ENCODE measurements around the gene LRMDA. TPM values are rescaled to one million over a fixed set of nuclear protein-coding genes. Genes with fewer than 3 reads are reported as not detected.

LRMDA gene
- total RNA-seq, 1 donor from 2014 or later, result not detected

GRCh38 chr10:76218035-76218434 lies 786.6 kb downstream of the LRMDA start:
- intact Hi-C loops (cut with micrococcal nuclease), result no loop called here

- intact Hi-C loops (cut with micrococcal nuclease), result no loop called here
These were observed 797.9 kb downstream of the LRMDA start for GRCh38 chr10:76229341-76229740.

GRCh38 chr10:76230921-76231285 lies 799.5 kb downstream of the LRMDA start:
- intact Hi-C loops (cut with micrococcal nuclease), result no loop called here

GRCh38 chr10:76231286-76231934 lies 800.0 kb downstream of the LRMDA start:
- intact Hi-C loops (cut with micrococcal nuclease), result no loop called here

GRCh38 chr10:76234499-76235226 lies 803.2 kb downstream of the LRMDA start:
- intact Hi-C loops (cut with micrococcal nuclease), result no loop called here

GRCh38 chr10:76236356-76236755 lies 804.9 kb downstream of the LRMDA start:
- intact Hi-C loops (cut with micrococcal nuclease), result no loop called here

GRCh38 chr10:76242956-76243355 lies 811.5 kb downstream of the LRMDA start:
- intact Hi-C loops (cut with micrococcal nuclease), result no loop called here

GRCh38 chr10:76244061-76244686 lies 812.8 kb downstream of the LRMDA start:
- intact Hi-C loops (cut with micrococcal nuclease), result no loop called here

GRCh38 chr10:76245951-76246495 lies 814.6 kb downstream of the LRMDA start:
- intact Hi-C loops (cut with micrococcal nuclease), result no loop called here

- intact Hi-C loops (cut with micrococcal nuclease), result no loop called here
These were observed 817.3 kb downstream of the LRMDA start for GRCh38 chr10:76248649-76249200.

- intact Hi-C loops (cut with micrococcal nuclease), result no loop called here
These were observed 820.6 kb downstream of the LRMDA start for GRCh38 chr10:76251841-76252671.

- intact Hi-C loops (cut with micrococcal nuclease), result no loop called here
These were observed 821.3 kb downstream of the LRMDA start for GRCh38 chr10:76252733-76253132.

GRCh38 chr10:76255241-76255640 lies 823.8 kb downstream of the LRMDA start:
- intact Hi-C loops (cut with micrococcal nuclease), result no loop called here

GRCh38 chr10:76257816-76258215 lies 826.4 kb downstream of the LRMDA start:
- intact Hi-C loops (cut with micrococcal nuclease), result no loop called here

- intact Hi-C loops (cut with micrococcal nuclease), result no loop called here
These were observed 834.2 kb downstream of the LRMDA start for GRCh38 chr10:76265441-76266113.

GRCh38 chr10:76268530-76268929 lies 837.1 kb downstream of the LRMDA start:
- intact Hi-C loops (cut with micrococcal nuclease), result no loop called here

- intact Hi-C loops (cut with micrococcal nuclease), result no loop called here
These were observed 837.5 kb downstream of the LRMDA start for GRCh38 chr10:76268954-76269353.

GRCh38 chr10:76270464-76270863 lies 839.0 kb downstream of the LRMDA start:
- intact Hi-C loops (cut with micrococcal nuclease), result no loop called here

- intact Hi-C loops (cut with micrococcal nuclease), result no loop called here
These were observed 843.5 kb downstream of the LRMDA start for GRCh38 chr10:76274933-76275332.

- intact Hi-C loops (cut with micrococcal nuclease), result no loop called here
These were observed 847.5 kb downstream of the LRMDA start for GRCh38 chr10:76278811-76279460.
